Right atrium auricular region (tissue), 2 donors: ENCODE data around the gene MGAT4C. TPM values are rescaled to one million over a fixed set of nuclear protein-coding genes. Genes with fewer than 3 reads are reported as not detected.

Experiments used
- DNase-seq: peaks from one replicate; pipeline ENCODE4 v3.0.0-alpha.2; 2019; ENCODE audit warnings: low spot score
- H3K27ac ChIP-seq, 2 donors: fragments of 200-600 bp; sonication (generic); 1 replicate in 1 of 2; 2 replicates in 1 of 2; pipeline ENCODE4 v1.5.1; 2016 to 2019
- H3K27me3 ChIP-seq, 2 donors: fragments of 200-600 bp; sonication (generic); one replicate each; pipeline versions ENCODE4 v1.5.1 to v1.6.0; 2017 to 2019
- H3K36me3 ChIP-seq: fragments of 200-600 bp; sonication (generic); one replicate; pipeline ENCODE4 v1.5.1; 2016
- H3K4me1 ChIP-seq, 2 donors: fragments of 200-600 bp; sonication (generic); one replicate each; pipeline versions ENCODE4 v1.5.1 to v1.6.0; 2017 to 2019
- H3K4me3 ChIP-seq, 2 donors: fragments of 200-600 bp; sonication (generic); 1 replicate in 1 of 2; 2 replicates in 1 of 2; pipeline ENCODE4 v1.5.1; 2017 to 2019; ENCODE audit warnings: mild to moderate bottlenecking in 1 of 2, moderate library complexity in 1 of 2
- H3K9me3 ChIP-seq, 2 donors: fragments of 200-600 bp; sonication (generic); one replicate each; pipeline ENCODE4 v1.5.1; 2019
- total RNA-seq, 2 donors: library from RNA; depleted of rRNA; stranded (reverse); fragments of >200 nt; gene quantifications; one replicate each; pipeline ENCODE4 v1.1.0, GENCODE V29; 2016
- TF ChIP-seq, protein P1 (sequence below), 2 donors: fragments of 200-600 bp; sonication (generic); IDR thresholded peaks; one replicate each; pipeline ENCODE4 v1.5.1; 2019; ENCODE audit warnings: antibody characterized with exemption in 2 of 2

Gene MGAT4C
- total RNA-seq, 2 donors from 2014 or later, result 2.1 to 3.2 TPM

DNA sequence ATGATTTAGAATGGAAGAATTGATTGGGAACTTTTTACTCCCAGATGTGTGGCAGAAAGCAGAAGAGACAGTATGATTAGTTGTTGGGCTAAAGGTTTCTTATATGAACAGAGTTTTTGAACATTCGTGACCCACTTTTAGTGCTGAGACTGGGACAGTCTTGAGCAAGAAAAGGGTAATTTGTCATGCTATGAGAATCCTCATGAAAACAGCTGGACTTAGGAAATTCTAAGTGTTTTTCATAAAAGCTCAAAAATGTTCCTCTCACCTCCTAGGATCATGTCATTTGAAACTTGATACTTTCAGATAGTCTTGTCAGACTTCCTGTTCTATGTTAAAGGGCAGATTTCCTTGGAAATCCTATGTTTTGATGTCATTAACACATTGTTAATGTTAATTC lies 86.1 kb downstream of the MGAT4C start:
- DNase-seq, result no peak
- H3K9me3 ChIP-seq, result no peaks in the 10 kb centered on the region
- no peaks in the 10 kb centered on the region for H3K27me3 ChIP-seq
- no peak overlapping the region for H3K27ac ChIP-seq
- H3K4me3 ChIP-seq, result no peak overlapping the region
- H3K4me1 ChIP-seq, result no peaks in the 10 kb centered on the region
- H3K36me3 ChIP-seq, result no peaks in the 10 kb centered on the region
- TF ChIP-seq, protein P1, sequence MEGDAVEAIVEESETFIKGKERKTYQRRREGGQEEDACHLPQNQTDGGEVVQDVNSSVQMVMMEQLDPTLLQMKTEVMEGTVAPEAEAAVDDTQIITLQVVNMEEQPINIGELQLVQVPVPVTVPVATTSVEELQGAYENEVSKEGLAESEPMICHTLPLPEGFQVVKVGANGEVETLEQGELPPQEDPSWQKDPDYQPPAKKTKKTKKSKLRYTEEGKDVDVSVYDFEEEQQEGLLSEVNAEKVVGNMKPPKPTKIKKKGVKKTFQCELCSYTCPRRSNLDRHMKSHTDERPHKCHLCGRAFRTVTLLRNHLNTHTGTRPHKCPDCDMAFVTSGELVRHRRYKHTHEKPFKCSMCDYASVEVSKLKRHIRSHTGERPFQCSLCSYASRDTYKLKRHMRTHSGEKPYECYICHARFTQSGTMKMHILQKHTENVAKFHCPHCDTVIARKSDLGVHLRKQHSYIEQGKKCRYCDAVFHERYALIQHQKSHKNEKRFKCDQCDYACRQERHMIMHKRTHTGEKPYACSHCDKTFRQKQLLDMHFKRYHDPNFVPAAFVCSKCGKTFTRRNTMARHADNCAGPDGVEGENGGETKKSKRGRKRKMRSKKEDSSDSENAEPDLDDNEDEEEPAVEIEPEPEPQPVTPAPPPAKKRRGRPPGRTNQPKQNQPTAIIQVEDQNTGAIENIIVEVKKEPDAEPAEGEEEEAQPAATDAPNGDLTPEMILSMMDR (IDR thresholded peaks at IDR 0.05), result no peak

DNA sequence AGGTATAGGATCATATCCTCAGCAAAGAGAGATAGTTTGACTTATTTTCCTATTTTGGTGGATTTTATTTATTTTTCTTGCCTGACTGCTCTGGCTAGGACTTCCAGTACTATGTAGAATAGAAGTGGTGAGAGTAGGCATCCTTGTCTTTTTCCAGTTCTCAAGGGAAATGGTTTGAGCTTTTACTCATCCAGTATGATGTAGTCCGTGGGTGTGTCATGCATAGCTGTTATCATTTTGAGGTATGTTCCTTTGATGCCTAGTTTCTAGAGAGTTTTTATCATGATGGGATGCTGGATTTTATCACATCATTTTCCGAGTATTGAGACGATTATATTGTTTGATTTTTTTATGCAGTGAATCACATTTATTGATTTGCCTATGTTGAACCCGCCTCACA lies 97.2 kb downstream of the MGAT4C start:
- Histone ChIP-seq H3K9me3 (no peaks in the 10 kb centered on the region), H3K27ac (no peak overlapping the region), H3K4me1 (no peaks in the 10 kb centered on the region), H3K27me3 (no peaks in the 10 kb centered on the region), H3K36me3 (no peaks in the 10 kb centered on the region), H3K4me3 (no peak overlapping the region)
- no peak for DNase-seq
- TF ChIP-seq, protein P1 (IDR thresholded peaks at IDR 0.05), result no peak

DNA sequence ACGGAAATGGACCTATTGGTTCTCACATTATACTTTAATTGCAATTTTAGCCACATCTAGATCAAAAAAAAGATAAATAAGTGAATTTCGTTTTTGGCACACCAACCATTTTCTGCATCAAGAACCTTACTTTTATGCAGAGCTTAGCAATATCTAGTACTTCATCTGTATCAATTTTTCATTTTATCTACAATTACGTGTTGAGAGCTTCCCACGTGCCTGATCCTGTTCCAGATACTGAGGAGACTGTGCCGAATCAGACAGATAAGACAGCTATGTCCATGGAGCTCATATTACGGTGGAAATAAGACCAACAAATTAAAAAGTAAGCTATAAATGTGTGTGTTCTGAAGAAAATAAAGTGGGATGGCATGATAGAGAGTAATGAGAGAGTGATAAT lies 101.6 kb downstream of the MGAT4C start:
- Histone ChIP-seq H3K27ac (no peak overlapping the region), H3K27me3 (no peaks in the 10 kb centered on the region), H3K9me3 (no peaks in the 10 kb centered on the region), H3K4me1 (no peaks in the 10 kb centered on the region), H3K36me3 (no peaks in the 10 kb centered on the region), H3K4me3 (no peak overlapping the region)
- DNase-seq, result no peak
- TF ChIP-seq, protein P1 (IDR thresholded peaks at IDR 0.05), result no peak

DNA sequence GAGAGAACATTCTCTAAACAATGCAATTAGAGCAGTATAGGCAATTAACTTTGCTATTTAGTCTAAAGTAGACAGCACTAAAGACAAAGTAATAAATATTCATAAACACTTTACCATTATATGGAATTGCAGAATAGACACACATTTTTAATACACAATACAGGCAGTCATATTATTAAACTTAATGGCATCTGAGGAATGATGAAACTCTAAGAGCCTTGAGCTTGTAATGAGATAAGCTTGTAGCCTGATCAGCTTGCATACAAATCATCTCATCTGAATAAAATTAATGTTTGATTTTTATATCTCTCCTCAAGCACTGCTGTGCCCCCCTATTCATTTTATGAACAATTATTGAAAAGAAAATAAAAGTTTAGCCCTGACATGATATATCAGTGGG lies 107.6 kb downstream of the MGAT4C start:
- H3K36me3 ChIP-seq, result no peaks in the 10 kb centered on the region
- DNase-seq, result no peak
- no peaks in the 10 kb centered on the region for H3K27me3 ChIP-seq
- no peaks in the 10 kb centered on the region for H3K4me1 ChIP-seq
- H3K27ac ChIP-seq, result no peak overlapping the region
- no peaks in the 10 kb centered on the region for H3K9me3 ChIP-seq
- no peak overlapping the region for H3K4me3 ChIP-seq
- TF ChIP-seq, protein P1 (IDR thresholded peaks at IDR 0.05), result no peak

DNA sequence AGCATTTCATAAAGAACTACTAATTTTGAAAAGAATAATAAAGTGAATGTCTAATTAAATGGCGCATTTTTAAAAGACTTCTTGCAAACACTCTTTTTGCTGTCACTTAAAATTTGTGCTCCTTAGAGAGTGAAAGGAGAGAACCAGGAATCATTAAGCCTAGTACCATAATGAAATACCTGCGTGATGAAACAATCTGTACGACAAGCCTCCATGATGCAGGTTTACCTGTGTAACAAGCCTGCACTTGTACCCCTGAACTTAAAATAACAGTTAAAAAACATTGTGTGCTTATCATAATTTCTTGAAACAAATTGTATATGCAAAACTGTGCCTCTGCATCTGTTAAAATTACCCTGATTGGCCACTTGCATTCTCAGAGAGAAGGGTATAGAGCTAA lies 108.1 kb downstream of the MGAT4C start:
- TF ChIP-seq, protein P1 (IDR thresholded peaks at IDR 0.05), result no peak
- H3K4me1 ChIP-seq, result no peaks in the 10 kb centered on the region
- no peaks in the 10 kb centered on the region for H3K9me3 ChIP-seq
- H3K36me3 ChIP-seq, result no peaks in the 10 kb centered on the region
- H3K27me3 ChIP-seq, result no peaks in the 10 kb centered on the region
- no peak overlapping the region for H3K27ac ChIP-seq
- DNase-seq, result no peak
- H3K4me3 ChIP-seq, result no peak overlapping the region

DNA sequence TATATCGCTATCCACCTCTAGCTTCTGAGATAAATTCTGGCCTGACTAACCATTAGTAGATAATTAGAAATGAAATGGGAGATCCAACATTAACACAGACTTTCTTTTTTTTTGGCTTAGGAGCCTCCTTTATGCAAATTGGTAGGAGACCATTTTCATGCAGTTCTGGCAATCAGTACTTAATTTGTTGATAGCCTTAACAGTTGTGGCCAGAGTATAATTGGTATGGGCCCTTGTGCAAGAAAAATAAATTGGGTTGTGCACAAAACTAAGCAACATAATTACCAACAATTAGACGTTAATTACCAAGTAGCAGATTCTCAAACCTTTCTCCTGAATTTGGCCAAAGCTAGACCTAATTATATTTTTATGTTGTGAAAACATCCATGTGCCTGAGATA lies 111.0 kb downstream of the MGAT4C start:
- Histone ChIP-seq H3K36me3 (no peaks in the 10 kb centered on the region), H3K4me1 (no peaks in the 10 kb centered on the region), H3K27me3 (no peaks in the 10 kb centered on the region), H3K27ac (no peak overlapping the region), H3K4me3 (no peak overlapping the region), H3K9me3 (no peaks in the 10 kb centered on the region)
- TF ChIP-seq, protein P1 (IDR thresholded peaks at IDR 0.05), result no peak
- no peak for DNase-seq
